ENCODE results near the gene CPSF7.
"Not testable (repeated sequence)": the region's sequence is repeated elsewhere in the genome, so short reads cannot be mapped to it uniquely, and the experiment has no call there.

The CPSF7 gene, protein sequence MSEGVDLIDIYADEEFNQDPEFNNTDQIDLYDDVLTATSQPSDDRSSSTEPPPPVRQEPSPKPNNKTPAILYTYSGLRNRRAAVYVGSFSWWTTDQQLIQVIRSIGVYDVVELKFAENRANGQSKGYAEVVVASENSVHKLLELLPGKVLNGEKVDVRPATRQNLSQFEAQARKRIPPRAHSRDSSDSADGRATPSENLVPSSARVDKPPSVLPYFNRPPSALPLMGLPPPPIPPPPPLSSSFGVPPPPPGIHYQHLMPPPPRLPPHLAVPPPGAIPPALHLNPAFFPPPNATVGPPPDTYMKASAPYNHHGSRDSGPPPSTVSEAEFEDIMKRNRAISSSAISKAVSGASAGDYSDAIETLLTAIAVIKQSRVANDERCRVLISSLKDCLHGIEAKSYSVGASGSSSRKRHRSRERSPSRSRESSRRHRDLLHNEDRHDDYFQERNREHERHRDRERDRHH

DNA sequence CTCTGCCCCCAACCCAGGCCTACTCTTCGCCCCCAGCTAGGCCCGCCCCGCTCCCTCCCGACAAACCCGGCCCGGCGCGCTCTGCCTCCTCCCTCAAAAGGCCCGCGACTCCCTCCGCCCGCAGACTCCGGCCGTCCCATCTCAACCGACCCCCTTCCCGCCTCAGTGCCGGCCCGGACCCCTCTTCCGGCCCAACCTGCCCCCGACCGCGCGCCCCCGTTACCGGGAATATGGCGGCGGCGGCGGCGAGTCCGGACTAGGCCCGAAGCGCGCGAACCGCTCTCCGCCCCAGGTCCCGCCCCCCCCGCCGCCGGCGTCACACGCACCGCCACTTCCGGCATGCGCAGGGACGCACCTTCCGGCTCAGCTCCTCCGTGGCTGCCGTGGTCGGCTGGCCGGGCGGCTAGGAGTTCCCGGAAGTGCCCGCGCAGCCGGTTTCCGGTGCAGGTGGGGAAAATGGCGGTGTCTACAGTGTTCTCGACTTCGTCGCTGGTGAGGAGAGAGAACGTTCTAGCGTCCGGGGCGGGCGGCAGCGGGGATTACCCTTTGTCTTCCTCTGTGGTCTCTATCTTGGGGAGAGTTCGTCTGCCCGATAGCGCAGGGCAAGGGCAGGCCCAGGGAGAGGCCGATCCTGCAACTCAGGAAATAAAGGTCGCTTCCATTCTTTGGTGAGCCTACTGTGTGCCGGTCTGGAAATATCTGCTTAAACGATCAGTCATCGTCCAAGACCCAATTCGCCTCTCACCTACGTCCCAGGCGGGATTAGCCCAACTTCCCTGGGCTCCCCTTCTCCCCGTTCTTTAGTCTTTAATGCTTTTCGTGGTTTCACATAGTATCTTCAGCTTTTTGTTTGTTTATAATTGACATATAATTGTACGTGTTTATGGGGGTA lies at the start of gene CPSF7, which contains the start of gene SDHAF2:
CPSF7 (minus strand) TSS at position 285 of the 892 bp plus-strand sequence. CDS start 740 bp downstream, outside the sequence.
SDHAF2 (plus strand) TSS at position 434 of the 892 bp plus-strand sequence; CDS start at position 457, 23 bp downstream.
- peak; percentile 94 to 97 for DNase-seq (ENCODE audit: low read depth in 2 of 2)

DNA sequence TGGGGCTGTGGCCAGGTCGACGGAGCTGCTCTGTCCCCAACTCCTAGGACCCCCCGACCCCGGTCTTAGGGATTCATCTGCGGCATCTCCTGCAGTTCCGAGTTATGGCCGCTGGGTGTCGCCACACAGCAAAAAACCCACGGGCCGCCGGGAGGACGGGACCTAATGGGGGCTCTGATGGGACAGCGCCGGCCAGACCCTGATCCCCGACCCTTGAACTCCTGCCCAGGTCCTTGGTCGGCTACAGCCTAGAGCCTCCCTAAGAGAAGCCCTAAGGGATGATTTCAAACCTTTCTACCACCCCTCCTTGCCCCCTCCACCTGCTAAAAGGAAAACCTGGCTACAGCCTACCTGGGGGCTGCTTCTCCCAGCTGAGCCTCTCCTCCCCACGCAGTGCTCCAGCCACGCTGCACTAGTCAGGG lies 48.0 kb upstream of the CPSF7 start:
- DNase-seq (ENCODE audit: low read depth in 2 of 2), result peak; percentile 21 to 34

DNA sequence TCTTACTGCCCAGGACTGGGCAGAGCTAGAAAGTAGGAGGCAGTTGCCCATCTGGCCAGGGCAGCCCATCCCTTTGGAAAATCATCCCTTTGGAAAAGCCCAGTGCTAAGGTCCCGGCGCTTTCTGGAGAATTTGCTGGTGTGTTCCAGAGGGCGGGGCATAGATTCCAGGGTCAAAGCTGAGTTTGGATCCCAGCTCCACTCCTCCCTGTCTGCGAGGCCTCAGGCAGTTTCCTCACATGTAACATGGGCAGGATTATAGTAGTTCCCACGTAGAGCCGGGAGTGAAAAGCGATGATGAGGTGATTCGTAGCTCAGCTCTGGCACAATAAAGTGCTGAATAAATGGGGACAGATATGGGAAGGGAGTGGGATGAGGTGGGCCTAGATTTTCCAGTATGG lies 47.4 kb upstream of the CPSF7 start:
- no peak for DNase-seq (ENCODE audit: low read depth in 2 of 2)

DNA sequence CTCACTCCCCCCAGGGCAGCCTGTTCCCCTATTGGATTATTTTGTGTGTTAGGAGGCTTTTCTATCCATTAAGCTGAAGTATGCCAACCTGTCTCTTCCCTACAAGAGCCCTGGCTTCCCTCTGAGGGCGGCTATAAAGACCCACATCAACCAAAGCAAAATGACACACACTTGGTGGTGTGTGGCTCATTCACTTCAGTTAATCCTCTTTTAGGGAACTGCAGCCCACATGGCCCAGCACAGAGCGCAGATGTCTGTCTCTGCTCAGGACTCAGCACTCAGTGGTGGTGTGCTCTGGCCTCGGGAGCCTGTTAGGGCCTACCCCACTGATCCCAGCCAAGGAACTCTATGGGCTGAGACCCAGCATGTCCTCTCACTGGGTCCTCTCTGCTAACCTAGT lies 46.6 kb upstream of the CPSF7 start:
- DNase-seq (ENCODE audit: low read depth in 2 of 2), result no peak

DNA sequence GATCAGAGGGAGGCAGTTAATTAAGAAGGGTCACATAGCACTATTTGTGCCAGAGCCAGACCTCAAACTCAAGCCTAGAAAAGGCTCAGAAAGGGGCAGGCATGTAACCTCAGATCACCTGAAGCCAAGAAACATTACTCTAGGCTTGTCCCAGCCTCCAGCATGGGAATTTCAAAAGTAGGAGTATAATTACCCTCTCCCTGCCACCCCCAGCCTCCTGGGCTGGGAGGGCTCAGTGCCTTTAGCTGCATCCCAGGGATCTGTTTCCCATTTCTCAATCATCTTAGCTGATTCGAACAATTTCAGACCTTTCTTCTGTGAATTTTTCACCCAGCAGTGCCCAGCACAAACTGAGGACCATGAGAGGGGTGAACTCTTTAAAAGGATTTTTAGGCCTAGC lies 45.7 kb upstream of the CPSF7 start:
- no peak for DNase-seq (ENCODE audit: low read depth in 2 of 2)

DNA sequence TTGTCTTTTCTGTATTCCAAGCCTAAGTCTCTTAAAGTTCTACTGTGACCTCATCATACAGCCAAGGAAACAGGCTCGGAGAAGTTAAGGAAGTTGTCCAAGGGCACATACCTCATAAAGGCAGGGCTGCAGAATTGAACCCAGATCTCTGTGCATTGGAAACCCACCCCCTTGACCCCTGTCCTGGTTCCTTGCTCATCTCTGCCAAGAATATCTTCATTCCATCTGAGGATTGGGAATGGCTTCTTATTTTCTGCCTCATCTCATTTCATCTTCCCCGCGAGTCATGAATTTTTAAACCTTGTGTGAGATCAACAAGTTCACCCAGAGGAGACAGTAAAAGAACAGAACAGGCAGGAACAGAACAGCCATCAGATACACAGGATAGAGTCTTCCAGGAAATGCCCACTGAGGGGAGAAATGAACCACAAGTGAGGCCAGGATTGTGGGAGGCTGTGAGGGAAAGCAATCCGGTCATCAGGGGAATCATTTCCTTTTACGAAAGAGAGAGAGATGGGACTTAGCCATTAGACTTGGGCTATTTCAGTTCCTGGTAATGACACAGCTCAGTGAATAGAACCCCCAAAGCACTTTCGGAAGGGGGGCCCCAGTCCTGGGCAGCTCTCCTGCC lies 44.4 kb upstream of the CPSF7 start:
- no peak for DNase-seq (ENCODE audit: low read depth in 2 of 2)

DNA sequence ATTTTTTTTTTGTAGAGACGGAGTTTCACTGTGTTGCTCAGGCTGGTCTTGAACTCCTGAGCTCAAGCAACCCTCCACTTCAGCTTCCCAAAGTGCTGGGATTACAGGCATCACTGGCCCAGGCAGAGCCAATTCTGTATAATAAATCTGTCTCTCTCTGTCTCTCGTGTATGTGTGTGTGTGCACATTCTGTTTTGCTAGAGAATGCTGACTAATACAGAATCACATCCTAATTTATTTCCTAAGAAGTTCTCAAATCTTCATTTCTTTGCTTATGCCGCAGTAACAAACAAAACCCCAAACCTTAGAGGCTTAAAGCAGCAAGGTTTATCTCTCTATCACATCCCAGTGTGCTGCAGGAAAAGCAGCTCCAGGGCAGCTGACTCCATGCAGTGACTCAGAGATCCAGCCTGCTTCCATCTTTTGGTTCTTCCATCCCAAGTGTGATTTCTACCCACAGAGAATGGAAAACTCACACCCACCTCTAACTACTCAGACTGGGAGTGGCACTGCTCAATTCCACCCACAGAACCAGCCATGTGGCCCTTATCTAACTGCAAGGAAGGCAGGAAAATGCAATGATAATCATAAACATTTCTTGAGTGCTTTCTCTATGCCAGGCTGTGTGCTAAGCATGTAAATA lies 43.7 kb upstream of the CPSF7 start:
- no peak for DNase-seq (ENCODE audit: low read depth in 2 of 2)

DNA sequence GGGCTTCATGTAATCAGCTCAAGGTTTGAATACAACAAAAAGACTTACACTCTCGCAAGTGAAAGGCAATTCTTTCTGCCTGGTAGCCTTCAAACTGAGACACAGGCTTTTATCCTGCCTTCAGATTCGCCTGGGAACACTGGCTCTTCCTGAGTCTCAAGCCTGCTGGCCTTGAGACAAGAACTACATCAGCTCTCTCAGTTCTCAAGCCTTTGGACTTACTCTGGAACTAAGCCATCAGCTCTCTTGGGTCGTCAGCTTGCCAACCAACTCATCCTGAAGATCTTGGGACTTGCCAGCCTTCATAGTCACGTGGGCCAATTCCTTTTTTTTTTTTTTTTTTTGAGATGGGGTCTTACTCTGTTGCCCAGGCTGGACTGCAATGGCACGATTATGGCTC lies 43.1 kb upstream of the CPSF7 start:
- DNase-seq (ENCODE audit: low read depth in 2 of 2), result no peak

DNA sequence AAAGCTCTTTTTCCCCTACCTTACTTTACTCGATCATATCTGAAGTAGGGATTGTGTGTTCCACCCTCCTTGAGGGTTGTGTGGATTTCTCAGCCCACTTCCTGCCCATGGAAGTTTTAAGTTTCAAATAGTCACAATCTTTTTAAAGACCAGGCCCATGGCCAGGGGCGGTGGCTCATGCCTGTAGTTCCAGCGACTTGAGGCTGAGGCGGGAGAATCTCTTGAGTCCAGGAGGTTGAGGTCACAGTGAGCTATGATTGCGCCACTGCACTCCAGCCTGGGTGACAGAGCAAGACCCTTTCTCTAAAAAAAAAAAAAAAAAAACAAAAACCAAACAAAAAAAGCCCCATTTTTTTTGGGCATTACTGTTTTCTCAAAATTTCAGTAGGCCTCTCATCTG lies 42.5 kb upstream of the CPSF7 start:
- DNase-seq (ENCODE audit: low read depth in 2 of 2), result no peak

DNA sequence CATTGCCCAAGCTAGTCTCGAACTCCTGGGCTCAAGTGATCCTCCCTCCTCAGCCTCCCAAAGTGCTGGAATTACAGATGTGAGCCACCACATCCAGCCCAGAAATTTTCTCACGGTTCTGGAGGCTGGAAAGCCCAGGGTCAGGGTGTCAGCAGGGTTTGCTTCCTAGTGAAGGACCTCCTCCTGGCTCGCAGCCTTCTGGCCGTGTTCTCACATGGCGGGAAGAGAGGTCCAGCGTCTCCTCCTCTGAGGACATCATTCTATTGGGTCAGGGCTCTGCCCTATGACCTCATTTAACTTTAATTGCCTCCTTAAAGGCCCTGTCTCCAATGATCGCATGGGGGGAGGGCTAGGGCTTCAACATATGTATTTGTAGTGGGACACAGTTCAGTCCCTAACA lies 38.2 kb upstream of the CPSF7 start:
- DNase-seq (ENCODE audit: low read depth in 2 of 2), result no peak

DNA sequence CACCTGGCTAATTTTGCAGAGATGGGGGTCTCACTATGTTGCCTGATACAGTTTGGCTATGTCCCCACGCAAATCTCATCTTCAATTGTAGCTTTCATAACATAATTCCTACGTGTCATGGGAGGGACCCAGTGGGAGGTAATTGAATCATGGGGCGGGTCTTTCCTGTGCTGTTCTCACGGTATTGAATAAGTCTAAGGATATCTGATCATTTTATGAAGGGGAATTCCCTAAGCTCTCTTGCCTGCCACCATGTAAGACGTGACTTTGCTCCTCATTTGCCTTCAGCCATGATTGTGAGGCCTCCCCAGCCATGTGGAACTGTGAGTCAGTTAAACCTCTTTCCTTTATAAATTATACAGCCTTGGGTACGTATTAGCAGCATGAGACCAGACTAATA lies 37.8 kb upstream of the CPSF7 start:
- not testable (repeated sequence) for DNase-seq (ENCODE audit: low read depth in 2 of 2)

DNA sequence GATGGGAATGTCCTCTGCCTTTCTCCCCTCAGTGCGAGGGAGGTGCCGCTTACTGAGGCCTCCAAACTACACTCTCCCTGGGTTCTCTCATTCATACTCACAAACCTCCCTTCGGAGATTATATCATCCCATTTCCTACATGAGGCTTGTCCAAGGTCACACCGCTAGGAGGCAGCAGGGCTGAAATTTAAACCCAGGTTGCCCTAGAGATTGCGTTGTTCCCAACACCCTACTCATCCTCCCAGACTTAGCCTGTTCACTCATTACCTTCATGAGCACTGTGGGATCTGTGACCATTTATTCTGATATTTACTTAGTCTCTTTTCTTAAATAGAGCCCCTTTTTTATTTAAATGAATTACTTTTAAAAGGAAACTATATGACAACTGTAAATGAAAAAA lies 31.2 kb upstream of the CPSF7 start:
- DNase-seq (ENCODE audit: low read depth in 2 of 2), result no peak

DNA sequence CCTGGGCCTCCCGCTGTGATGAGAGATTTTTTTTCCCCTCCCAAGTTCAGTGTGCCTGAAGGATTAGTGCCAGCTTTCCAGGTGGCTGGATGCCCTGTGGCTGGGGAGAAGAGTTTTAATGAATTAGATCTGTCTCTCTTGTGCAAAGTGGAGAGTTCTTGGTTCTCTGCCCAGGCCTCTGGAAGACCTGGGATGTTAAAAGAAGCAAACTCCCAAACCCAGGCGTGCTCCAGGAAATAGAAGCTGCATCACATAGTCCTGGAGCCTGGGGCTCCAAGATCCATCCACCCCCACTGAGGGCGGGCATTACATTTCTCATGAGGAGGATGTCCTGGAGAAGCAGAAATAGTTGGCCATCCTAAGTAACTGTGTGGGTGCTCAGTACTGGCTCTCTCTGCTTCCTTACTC lies 30.7 kb upstream of the CPSF7 start:
- DNase-seq (ENCODE audit: low read depth in 2 of 2), result no peak

DNA sequence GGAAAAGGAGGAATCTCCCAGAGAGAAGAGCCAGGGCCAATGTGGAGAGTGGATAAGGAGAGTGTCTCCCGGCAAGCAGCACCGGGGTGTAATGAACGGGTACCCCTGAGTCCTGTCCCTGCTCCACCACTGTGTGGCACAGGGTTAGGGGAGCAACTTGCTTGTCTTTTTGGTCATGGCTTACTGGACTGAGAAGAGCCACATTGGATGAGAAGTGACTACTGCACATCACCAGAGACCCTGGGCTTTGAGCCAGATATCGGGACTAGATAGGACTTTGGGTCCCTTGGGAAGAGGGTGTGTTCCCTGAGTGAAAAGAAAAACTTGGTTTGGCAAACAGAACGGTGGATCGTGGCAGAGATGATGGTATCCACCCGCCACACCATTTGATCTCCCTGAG lies 24.7 kb upstream of the CPSF7 start:
- no peak for DNase-seq (ENCODE audit: low read depth in 2 of 2)

DNA sequence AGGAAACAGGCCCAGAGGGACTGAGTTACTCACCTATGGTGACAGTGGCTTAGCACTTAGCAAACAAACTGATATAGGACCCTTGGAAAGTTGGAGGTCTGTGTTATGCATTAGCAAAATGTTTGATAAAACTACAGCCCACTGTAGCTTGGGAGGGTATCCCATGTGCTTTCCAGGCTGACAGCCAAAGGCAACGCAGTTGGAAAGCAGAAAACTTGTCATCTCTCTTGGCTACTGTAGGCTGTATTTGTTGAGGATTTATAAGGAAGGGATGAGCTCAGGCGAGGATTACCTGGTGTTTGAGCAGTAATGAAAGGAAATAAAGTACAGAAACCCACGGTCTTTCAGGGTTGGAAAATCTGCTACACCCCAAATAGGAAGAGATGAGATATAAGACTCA lies 23.9 kb upstream of the CPSF7 start:
- no peak for DNase-seq (ENCODE audit: low read depth in 2 of 2)

DNA sequence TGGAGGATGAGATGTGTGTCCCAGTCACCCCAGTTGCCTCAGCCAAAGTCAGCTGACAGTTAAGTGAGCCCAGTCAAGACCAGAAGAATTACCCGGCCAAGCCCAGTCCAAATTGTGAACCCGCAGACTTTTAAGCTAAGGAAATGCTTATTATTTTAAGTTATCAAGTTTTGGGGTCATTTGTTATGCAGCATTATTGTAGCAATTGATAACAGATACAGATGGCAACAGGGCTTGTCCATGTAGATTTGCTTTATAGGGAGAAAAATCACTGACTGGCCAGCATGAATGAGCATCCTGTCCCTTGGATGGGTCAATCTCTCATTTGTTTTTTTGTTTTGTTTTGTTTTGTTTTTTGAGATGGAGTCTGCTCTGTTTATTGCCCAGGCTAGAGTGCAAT lies 23.1 kb upstream of the CPSF7 start:
- DNase-seq (ENCODE audit: low read depth in 2 of 2), result no peak

DNA sequence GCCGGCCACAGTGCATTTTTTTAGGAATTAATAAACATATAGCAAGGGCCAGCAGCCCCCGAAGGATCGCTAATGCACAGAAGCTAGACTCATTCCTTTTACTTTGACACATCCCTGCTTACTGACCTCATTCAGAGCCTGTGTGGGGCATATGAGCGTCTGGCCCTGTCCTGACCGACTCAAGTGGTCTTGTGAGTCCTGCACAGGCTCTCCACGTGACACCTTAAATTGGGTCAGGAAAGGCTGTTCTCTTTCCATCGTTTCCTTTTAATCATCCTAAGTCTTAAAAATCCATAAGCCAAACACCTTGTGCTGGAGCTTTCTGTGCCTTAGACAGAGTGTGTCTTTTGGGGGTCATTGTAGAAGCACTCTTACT lies 18.8 kb upstream of the CPSF7 start:
- no peak for DNase-seq (ENCODE audit: low read depth in 2 of 2)

DNA sequence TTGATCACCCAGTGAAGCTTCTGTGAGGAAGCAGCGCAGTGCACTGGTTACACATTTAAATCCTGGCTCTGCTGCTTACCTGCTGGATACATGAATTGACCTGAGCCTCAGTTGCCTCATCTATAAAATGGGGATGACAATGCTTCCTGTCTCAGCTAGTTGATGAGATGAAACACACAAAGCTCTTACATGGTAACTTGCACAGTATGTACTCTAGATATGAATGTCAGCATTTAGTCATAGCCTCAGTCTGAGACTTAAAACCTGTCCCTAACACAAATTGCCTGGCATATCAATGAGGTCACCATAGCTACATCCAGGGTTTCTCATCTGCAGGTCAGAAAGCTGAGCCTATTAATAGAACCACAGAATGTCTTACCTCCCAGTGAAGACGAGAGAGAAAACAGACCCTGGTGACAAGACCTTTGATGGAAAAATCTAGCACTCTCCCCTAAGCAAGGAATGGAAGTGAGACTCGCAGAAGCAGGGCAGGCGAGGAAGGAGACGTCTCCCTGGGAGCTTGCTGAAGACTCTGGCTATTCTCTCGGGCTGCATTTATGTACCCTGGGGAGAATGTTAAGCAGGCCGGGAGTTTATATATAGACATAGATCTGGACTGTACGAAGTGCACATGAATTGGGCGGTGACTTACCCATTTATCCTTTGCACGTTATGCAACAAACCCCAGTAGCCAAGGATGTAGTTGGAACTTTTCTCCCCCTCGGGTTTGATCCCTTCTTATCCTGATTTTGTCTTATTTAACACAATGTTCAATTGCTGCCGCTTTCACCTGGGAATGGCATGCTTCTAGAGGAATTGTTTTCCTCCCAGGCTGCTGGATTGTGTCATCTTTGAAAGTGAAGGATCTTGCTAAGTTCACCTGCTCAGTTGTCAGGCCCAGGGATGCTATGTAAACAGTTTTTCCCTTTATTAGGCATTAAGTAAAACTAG lies 18.1 kb upstream of the CPSF7 start:
- no peak for DNase-seq (ENCODE audit: low read depth in 2 of 2)

DNA sequence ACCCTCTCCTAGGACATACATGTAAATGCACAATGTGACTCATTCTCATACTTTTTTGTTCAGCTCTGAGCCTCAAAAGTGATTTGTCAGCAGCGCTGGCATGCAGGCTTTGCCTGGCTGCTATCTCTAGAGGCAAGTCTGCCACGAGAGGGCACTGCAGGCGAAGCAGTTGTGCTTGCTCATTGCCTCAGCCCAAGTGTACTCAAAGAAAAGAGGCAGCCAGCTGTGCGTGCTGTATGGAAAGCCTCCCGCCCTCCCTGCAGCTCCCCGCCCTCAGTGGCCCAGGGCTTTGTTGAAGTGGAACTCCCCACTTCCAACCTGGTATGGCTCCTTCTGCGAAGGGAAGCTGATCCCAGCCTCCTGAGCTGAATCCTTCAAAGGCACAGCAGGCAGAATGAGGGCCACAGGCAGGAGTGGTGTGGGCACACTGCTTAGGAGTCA lies 16.5 kb upstream of the CPSF7 start:
- peak; percentile 9 to 45 for DNase-seq (ENCODE audit: low read depth in 2 of 2)

DNA sequence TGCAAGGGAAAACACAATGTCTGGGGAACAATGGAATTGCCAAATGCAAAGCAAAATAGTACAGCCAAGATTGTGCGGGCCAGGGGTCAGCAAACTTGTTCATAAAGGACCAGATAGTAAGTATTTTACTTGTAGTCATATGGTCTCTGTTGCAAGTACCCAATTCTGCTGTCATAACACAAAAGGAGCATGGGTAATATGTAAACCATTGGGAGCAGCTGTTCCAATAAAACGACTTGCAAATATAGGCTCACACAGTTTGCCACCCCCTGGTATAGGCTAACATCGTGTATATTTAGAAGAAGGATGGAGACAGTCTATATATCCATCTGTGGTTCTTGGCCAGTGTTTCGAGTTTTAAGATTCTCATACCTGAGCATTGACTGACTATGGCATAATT lies 15.7 kb upstream of the CPSF7 start:
- no peak for DNase-seq (ENCODE audit: low read depth in 2 of 2)

DNA sequence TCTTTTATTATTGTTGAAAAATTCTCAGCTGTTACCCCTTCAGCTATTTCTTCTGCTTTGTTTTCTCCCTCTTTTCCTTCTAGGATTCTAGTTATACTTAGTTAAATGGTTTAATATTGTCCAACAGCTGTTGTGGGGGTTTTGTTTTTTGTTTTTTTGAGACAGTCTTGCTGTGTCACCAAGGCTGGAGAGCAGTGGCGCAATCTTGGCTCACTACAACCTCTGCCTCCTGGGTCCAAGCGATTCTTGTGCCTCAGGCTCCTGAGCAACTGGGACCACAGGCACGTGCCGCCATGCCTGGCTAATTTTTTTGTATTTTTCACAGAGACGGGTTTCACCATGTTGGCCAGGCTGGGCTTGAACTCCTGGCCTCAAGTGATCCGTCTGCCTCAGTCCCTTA lies 12.8 kb upstream of the CPSF7 start:
- DNase-seq (ENCODE audit: low read depth in 2 of 2), result no peak

Data from stimulated activated CD8-positive, alpha-beta memory T cell treated with anti-CD3 and anti-CD28 coated beads, Interleukin-7, amount 100 ng/mL, for 1 hour (primary cell).